ENCODE measurements around the gene BTN2A1. TPM values are rescaled to one million over a fixed set of nuclear protein-coding genes. Genes with fewer than 3 reads are reported as not detected.

Gene BTN2A1
- total and polyA plus RNA-seq, 2 of the 13 experiments (the other 11 are each of a cell fraction or from before 2014, with no cell fraction given): 16.4 to 30.4 TPM

DNA sequence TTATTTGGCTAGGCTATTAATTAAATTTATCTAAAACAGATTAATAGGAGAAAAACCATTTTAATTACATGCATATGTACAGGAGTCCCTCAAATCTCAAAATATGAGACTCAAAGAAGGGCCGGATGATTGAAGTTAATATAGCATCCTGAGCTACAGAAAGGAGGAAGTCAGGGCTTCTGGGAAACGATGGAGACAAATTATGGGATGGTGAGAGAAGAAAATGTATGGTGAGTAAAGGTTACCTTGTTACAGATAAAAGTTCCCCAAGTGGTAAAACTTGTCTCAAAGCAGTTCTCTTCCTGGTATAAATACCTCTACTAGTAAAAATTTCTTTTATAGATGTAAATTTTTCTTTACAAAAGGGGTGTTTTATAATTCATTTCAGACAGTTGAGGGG is 26.4 kb downstream of the BTN2A1 start:
- Histone ChIP-seq H3K36me3 (replicated peaks in 1 of 2; ENCODE audit: control insufficient read depth in 1 of 2, insufficient read depth in 2 of 2, low read length in 2 of 2) (no peaks in the 10 kb centered on the region), H3K4me2 (ENCODE audit: low read depth, low read length) (no peak overlapping the region), H3K79me2 (ENCODE audit: insufficient read depth, low read length) (no peaks in the 10 kb centered on the region), H3K27ac (ENCODE audit: extremely low read length, insufficient read depth, low read length) (no peak overlapping the region), H3K9me3 (ENCODE audit: low read length) (no peaks in the 10 kb centered on the region), H3K4me1 (ENCODE audit: insufficient read depth, low read length) (peaks cover 10% of the 10 kb centered on the region), H4K20me1 (ENCODE audit: insufficient read depth, low read length) (no peaks in the 10 kb centered on the region), H3K9ac (ENCODE audit: insufficient read depth, low read depth, low read length) (no peak overlapping the region), H3K27me3 (ENCODE audit: control insufficient read depth in 1 of 2, insufficient read depth in 2 of 2, low read length in 2 of 2) (no peaks in the 10 kb centered on the region), H3K4me3 (replicated peaks in 1 of 3; ENCODE audit: insufficient read depth in 1 of 3, low read depth in 2 of 3, low read length in 3 of 3) (no peak overlapping the region), H2AFZ (ENCODE audit: low read length) (no peak overlapping the region)
- 49% methylated on average over 2 of the region's 2 CpGs for WGBS (ENCODE audit: low lambda C conversion rate)
- CTCF ChIA-PET (ENCODE audit: low intra/inter-chr PET ratio, low total read pairs): no interaction called here
- DNase-seq (ENCODE audit: low spot score) (no peak), FAIRE-seq (no peak), ATAC-seq (no peak)
- BruUV-seq (replicated peaks): no TSS peak
- POLR2A ChIA-PET: interaction anchor here (1.5 to 2.0 kb wide), 2 partner anchors 9 kb away, joined by 5 to 9 read pairs; no protein-coding TSS in a partner anchor
- in situ Hi-C loops (cut with HindIII; ENCODE audit: extremely low pct_ligation_motif_present, low pct_unique_long_range_greater_than_20kb) (no loop called here), intact Hi-C loops (cut with micrococcal nuclease; ENCODE audit: unreplicated experiment) (no loop called here)
- TF ChIP-seq, protein P1, sequence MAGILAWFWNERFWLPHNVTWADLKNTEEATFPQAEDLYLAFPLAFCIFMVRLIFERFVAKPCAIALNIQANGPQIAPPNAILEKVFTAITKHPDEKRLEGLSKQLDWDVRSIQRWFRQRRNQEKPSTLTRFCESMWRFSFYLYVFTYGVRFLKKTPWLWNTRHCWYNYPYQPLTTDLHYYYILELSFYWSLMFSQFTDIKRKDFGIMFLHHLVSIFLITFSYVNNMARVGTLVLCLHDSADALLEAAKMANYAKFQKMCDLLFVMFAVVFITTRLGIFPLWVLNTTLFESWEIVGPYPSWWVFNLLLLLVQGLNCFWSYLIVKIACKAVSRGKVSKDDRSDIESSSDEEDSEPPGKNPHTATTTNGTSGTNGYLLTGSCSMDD (CRISPR knock-in tag; IDR thresholded peaks at IDR 0.05): no peak
- TF ChIP-seq, protein P2, sequence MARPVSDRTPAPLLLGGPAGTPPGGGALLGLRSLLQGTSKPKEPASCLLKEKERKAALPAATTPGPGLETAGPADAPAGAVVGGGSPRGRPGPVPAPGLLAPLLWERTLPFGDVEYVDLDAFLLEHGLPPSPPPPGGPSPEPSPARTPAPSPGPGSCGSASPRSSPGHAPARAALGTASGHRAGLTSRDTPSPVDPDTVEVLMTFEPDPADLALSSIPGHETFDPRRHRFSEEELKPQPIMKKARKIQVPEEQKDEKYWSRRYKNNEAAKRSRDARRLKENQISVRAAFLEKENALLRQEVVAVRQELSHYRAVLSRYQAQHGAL (CRISPR knock-in tag; IDR thresholded peaks at IDR 0.05; ENCODE audit: not compliant biosample characterization): no peak
- TF ChIP-seq SAFB2 (CRISPR knock-in tag; IDR thresholded peaks at IDR 0.05; ENCODE audit: borderline replicate concordance, low read depth): no peak
- TF ChIP-seq NCOA2 (CRISPR knock-in tag; IDR thresholded peaks at IDR 0.05): no peak
- TF ChIP-seq, protein P3, sequence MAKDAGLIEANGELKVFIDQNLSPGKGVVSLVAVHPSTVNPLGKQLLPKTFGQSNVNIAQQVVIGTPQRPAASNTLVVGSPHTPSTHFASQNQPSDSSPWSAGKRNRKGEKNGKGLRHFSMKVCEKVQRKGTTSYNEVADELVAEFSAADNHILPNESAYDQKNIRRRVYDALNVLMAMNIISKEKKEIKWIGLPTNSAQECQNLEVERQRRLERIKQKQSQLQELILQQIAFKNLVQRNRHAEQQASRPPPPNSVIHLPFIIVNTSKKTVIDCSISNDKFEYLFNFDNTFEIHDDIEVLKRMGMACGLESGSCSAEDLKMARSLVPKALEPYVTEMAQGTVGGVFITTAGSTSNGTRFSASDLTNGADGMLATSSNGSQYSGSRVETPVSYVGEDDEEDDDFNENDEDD (CRISPR knock-in tag; IDR thresholded peaks at IDR 0.05; ENCODE audit: borderline replicate concordance): no peak
- TF ChIP-seq, protein P4, sequence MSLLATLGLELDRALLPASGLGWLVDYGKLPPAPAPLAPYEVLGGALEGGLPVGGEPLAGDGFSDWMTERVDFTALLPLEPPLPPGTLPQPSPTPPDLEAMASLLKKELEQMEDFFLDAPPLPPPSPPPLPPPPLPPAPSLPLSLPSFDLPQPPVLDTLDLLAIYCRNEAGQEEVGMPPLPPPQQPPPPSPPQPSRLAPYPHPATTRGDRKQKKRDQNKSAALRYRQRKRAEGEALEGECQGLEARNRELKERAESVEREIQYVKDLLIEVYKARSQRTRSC (CRISPR knock-in tag; IDR thresholded peaks at IDR 0.05; ENCODE audit: low read depth): no peak
- no peak for TF ChIP-seq ZNF605 (CRISPR knock-in tag; IDR thresholded peaks at IDR 0.05)
- no peak for TF ChIP-seq ZFP36L1 (CRISPR knock-in tag; IDR thresholded peaks at IDR 0.05)
- TF ChIP-seq MLLT10 (CRISPR knock-in tag; IDR thresholded peaks at IDR 0.05): no peak
- TF ChIP-seq, protein P5, sequence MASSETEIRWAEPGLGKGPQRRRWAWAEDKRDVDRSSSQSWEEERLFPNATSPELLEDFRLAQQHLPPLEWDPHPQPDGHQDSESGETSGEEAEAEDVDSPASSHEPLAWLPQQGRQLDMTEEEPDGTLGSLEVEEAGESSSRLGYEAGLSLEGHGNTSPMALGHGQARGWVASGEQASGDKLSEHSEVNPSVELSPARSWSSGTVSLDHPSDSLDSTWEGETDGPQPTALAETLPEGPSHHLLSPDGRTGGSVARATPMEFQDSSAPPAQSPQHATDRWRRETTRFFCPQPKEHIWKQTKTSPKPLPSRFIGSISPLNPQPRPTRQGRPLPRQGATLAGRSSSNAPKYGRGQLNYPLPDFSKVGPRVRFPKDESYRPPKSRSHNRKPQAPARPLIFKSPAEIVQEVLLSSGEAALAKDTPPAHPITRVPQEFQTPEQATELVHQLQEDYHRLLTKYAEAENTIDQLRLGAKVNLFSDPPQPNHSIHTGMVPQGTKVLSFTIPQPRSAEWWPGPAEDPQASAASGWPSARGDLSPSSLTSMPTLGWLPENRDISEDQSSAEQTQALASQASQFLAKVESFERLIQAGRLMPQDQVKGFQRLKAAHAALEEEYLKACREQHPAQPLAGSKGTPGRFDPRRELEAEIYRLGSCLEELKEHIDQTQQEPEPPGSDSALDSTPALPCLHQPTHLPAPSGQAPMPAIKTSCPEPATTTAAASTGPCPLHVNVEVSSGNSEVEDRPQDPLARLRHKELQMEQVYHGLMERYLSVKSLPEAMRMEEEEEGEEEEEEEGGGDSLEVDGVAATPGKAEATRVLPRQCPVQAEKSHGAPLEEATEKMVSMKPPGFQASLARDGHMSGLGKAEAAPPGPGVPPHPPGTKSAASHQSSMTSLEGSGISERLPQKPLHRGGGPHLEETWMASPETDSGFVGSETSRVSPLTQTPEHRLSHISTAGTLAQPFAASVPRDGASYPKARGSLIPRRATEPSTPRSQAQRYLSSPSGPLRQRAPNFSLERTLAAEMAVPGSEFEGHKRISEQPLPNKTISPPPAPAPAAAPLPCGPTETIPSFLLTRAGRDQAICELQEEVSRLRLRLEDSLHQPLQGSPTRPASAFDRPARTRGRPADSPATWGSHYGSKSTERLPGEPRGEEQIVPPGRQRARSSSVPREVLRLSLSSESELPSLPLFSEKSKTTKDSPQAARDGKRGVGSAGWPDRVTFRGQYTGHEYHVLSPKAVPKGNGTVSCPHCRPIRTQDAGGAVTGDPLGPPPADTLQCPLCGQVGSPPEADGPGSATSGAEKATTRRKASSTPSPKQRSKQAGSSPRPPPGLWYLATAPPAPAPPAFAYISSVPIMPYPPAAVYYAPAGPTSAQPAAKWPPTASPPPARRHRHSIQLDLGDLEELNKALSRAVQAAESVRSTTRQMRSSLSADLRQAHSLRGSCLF (CRISPR knock-in tag; IDR thresholded peaks at IDR 0.05; ENCODE audit: borderline replicate concordance): no peak
- TF ChIP-seq CEBPB (IDR thresholded peaks at IDR 0.05; ENCODE audit: borderline replicate concordance, low read depth, low read length): no peak
- TF ChIP-seq SP140L (CRISPR knock-in tag; IDR thresholded peaks at IDR 0.05; ENCODE audit: borderline replicate concordance): no peak
- no peak for TF ChIP-seq ZNF136 (CRISPR knock-in tag; IDR thresholded peaks at IDR 0.05; ENCODE audit: low read depth)
- TF ChIP-seq ZNF709 (CRISPR knock-in tag; IDR thresholded peaks at IDR 0.05): no peak
- TF ChIP-seq HHEX (CRISPR knock-in tag; IDR thresholded peaks at IDR 0.05): no peak
- TF ChIP-seq NFKB2 (CRISPR knock-in tag; IDR thresholded peaks at IDR 0.05; ENCODE audit: borderline replicate concordance): no peak
- TF ChIP-seq, protein P6, sequence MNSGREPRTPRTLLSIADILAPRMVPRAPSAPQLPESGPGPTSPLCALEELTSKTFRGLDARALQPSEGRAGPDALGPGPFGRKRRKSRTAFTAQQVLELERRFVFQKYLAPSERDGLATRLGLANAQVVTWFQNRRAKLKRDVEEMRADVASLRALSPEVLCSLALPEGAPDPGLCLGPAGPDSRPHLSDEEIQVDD (CRISPR knock-in tag; IDR thresholded peaks at IDR 0.05; ENCODE audit: borderline replicate concordance): no peak
